ENCODE data around the gene KRTAP5-3. TPM values are rescaled to one million over a fixed set of nuclear protein-coding genes. Genes with fewer than 3 reads are reported as not detected.

Gene KRTAP5-3, protein sequence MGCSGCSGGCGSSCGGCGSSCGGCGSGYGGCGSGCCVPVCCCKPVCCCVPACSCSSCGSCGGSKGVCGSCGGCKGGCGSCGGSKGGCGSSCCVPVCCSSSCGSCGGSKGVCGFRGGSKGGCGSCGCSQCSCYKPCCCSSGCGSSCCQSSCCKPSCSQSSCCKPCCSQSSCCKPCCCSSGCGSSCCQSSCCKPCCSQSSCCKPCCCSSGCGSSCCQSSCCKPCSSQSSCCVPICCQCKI
- total RNA-seq: not detected in 2 replicates

DNA sequence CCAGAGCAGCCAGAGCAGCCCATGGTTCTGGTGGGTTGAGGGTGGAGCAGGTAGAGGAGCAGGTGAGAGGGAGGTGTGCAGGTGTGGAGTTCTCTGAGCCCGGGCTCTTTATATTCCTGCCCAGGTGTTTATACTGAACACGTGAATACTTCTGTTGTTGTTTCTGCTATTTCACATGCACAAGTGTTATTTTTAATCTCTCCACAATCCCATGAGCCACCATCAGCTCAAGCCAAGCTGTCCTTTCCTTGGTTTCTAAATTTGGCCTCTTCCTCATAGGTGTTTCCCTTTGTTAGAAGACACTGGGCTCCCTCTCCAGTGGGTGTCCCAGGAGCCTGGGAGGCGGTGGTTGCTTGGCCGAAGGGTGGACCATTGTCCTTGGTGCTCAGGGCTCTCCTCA is at the start of gene KRTAP5-3:
KRTAP5-3 (minus strand) TSS at position 101 of the 400 bp plus-strand sequence; CDS start at position 23, 78 bp downstream.

DNA sequence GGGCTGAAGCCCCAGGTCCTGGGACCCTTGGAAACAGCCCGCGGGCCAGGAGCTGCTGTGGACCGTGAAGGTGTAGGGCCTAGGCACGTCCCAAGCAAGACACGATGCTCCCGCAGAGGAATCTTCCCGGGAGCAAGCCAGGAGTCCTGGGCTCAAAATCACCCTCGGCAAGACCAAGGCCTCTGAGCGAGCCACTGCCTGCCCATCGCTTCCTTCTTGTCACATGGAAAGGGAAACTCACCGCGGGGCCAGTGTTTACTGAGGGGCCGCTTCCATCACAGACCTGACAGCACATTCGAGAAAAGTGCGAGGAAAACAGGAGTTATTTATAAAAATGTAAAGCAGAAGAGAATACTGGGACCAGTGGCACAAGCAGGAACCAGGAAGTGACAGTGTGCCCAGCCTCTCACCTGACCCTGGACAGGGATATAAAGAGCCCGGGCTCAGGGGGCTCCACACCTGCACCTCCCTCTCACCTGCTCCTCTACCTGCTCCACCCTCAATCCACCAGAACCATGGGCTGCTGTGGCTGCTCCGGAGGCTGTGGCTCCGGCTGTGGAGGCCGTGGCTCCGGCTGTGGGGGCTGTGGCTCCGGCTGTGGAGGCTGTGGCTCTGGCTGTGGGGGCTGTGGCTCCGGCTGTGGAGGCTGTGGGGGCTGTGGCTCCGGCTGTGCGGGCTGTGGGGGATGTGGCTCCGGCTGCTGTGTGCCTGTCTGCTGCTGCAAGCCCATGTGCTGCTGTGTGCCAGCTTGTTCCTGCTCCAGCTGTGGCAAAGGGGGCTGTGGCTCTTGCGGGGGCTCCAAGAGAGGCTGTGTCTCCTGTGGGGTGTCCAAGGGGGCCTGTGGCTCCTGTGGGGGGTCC is 21.3 kb upstream of the KRTAP5-3 start, which contains the start of gene KRTAP5-5:
KRTAP5-5 (plus strand) TSS at position 450 of the 860 bp plus-strand sequence; CDS start at position 516, 66 bp downstream.

DNA sequence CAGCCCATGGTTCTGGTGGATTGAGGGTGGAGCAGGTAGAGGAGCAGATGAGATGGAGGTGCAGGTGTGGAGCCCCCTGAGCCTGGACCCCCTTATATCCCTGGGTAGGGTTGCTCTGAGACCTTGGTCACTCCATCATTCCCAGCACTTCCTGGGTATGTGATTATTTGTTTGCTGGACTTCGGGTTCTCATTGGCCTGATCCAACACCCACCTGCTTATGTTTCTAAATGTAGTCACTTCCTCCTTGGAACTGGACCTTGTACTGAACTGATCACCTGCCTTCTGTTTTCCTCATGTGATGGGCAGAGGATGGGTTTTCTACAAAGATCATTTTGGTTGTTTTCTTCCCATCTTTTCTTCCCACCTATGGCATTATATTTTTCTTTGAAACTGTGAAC is 13.8 kb upstream of the KRTAP5-3 start, which contains the start of gene KRTAP5-4:
KRTAP5-4 (minus strand) TSS at position 53 of the 400 bp plus-strand sequence; CDS start at position 8, 45 bp downstream.

DNA sequence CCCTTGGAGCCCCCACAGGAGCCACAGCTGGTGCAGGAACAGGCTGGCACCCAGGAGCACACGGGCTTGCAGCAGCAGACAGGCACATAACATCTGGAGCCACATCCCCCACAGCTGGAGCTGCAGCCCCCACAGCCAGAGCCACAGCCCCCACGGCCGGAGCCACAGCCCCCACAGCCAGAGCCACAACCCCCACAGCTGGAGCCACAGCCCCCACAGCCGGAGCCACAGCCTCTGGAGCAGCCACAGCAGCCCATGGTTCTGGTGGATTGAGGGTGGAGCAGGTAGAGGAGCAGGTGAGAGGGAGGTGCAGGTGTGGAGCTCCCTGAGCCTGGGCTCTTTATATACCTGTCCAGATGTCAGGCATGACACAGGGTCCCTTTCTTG is 10.3 kb downstream of the KRTAP5-3 start, which contains the start of gene KRTAP5-2:
KRTAP5-2 (minus strand) TSS at position 301 of the 387 bp plus-strand sequence; CDS start at position 257, 44 bp downstream.

DNA sequence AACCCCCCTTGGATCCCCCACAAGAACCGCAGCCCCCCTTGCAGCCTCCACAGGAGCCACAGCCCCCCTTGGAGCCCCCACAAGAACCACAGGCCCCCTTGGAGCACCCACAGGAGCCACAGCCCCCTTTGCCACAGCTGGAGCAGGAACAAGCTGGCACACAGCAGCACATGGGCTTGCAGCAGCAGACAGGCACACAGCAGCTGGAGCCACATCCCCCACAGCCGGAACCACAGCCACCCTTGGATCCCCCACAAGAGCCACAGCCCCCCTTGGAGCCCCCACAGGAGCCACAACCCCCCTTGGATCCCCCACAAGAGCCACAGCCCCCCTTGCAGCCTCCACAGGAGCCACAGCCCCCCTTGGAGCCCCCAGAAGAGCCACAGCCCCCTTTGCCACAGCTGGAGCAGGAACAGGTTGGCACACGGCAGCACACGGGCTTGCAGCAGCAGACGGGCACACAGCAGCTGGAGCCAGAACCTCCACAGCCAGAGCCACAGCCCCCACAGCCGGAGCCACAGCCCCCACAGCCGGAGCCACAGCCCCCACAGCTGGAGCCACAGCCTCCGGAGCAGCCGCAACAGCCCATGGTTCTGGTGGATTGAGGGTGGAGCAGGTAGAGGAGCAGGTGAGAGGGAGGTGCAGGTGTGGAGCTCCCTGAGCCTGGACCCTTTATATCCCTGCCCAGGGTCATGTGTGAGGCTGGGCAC is 23.4 kb downstream of the KRTAP5-3 start, which contains the start of gene KRTAP5-1:
KRTAP5-1 (minus strand) TSS at position 623 of the 710 bp plus-strand sequence; CDS start at position 589, 34 bp downstream.

DNA sequence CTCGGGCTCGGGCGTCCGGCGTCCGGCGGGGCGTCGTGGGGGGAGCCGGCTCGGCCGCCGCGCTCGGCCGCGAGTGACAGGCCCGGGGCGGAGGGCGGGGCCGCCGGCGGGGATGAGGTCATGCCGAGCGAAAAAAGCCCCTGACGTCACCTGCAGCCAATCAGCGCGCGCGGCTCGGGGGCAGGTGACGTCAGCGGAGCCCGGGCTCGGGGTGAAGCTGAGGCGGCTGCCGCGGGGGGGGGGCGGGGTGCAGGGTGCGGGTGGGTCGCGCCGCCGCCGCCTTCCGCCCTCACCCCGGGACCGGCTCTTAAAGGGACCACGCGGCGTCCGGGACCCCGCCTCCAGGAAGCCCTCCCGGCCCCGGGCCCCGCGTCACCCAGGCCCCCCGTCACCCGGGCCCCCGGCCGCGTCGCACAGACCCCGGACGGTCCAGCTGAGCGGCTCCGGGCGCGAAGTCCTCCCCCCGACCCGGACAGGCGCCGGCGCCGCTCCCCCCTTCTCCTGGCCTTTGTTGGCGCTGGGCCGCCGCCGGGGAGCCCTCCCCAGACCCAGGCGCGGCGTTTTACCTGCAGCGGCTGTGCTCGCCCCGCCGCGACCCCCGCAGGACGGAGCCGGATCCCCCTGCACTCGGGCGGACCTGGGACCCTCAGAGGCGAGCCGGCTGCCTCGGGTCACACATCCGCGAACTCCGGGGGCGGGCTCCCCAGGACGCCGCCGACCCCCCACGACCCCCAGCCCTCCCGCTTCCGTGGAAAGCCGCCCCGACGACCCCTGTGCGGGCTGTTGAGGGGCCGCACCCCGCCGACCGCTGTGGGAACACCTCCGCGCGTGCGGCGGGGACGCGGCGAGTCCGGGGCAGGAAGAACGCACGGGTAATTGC is 35.8 kb downstream of the KRTAP5-3 start, which contains the start of gene DUSP8:
DUSP8 (minus strand) TSS at position 75 of the 880 bp plus-strand sequence. CDS start 6,445 bp downstream, outside the sequence.

Other genes starting within 250 kb of the KRTAP5-3 start
- 0.65 and 0.89 TPM in 2 replicates for gene BRSK2, start 218.5 kb downstream of the KRTAP5-3 start, total RNA-seq
- 15.5 and 16.3 TPM in 2 replicates for gene MOB2, start 121.7 kb downstream of the KRTAP5-3 start, total RNA-seq
- gene DUSP8, start 36.2 kb downstream of the KRTAP5-3 start, total RNA-seq: 0.59 and 1.3 TPM in 2 replicates
- gene KRTAP5-1, start 23.2 kb downstream of the KRTAP5-3 start, total RNA-seq: not detected in 2 replicates
- gene KRTAP5-2, start 10.2 kb downstream of the KRTAP5-3 start, total RNA-seq: not detected in 2 replicates
- not detected in 2 replicates for gene KRTAP5-4, start 13.7 kb upstream of the KRTAP5-3 start, total RNA-seq
- gene KRTAP5-5, start 21.3 kb upstream of the KRTAP5-3 start, total RNA-seq: not detected in 2 replicates
- gene KRTAP5-6, start 88.7 kb upstream of the KRTAP5-3 start, total RNA-seq: not detected in 2 replicates
- gene IFITM10, start 142.1 kb upstream of the KRTAP5-3 start, total RNA-seq: 1.0 and 1.5 TPM in 2 replicates
- 263 and 424 TPM in 2 replicates for gene CTSD, start 155.5 kb upstream of the KRTAP5-3 start, total RNA-seq
- gene SYT8, start 226.5 kb upstream of the KRTAP5-3 start, total RNA-seq: not detected in 2 replicates
- gene TNNI2, start 230.5 kb upstream of the KRTAP5-3 start, total RNA-seq: not detected in 2 replicates
- 2.0 and 2.7 TPM in 2 replicates for gene LSP1, start 244.6 kb upstream of the KRTAP5-3 start, total RNA-seq